Measurements from ENCODE around the gene VWC2L.

GRCh38 chr2:214577769-214578168, 166.9 kb downstream of the VWC2L start:
- TF ChIP-seq CTCF (IDR thresholded peaks at IDR 0.05) (no peak), POLR2A (IDR thresholded peaks at IDR 0.05) (no peak)

Measured in esophagus squamous epithelium (tissue), 4 donors.